ENCODE measurements around the gene ACVRL1.

Gene ACVRL1

GRCh38 chr12:51962737-51963136, 55.4 kb downstream of the ACVRL1 start:
- Histone ChIP-seq H3K27me3 (ENCODE audit: control insufficient read depth, insufficient read depth, low read length) (no peaks in the 10 kb centered on the region), H3K9me3 (replicated peaks; ENCODE audit: low read length) (no peaks in the 10 kb centered on the region), H3K4me2 (ENCODE audit: low read length) (no peak overlapping the region), H3K36me3 (ENCODE audit: insufficient read depth, low read length) (peaks cover 3% of the 10 kb centered on the region), H3K4me1 (ENCODE audit: control insufficient read depth, insufficient read depth, low read length) (peaks cover 6% of the 10 kb centered on the region), H3K9ac (ENCODE audit: low read depth, low read length) (no peak overlapping the region), H3K4me3 (ENCODE audit: low read length) (no peak overlapping the region)

DNA sequence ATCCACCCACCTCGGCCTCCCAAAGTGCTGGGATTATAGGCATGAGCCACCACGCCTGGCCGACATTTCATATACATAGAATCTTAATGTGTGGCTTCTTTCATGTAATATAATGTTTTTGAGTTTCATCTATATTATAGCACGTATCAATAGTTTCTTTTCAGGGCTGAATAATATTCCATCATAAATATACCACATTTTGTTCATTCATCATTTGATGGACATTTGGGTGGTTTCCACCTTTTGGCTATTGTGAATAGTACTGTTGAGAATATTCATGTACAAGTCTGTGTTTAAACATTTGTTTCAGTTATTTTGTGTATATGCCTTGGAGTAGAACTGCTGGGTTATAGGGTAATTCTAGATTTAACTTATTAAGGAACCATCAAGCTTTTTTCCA, 56.2 kb downstream of the ACVRL1 start:
- H3K27me3 ChIP-seq (ENCODE audit: control insufficient read depth, insufficient read depth, low read length), result no peaks in the 10 kb centered on the region
- no peak overlapping the region for H3K9ac ChIP-seq (ENCODE audit: low read depth, low read length)
- peaks cover 3% of the 10 kb centered on the region for H3K36me3 ChIP-seq (ENCODE audit: insufficient read depth, low read length)
- peaks cover 6% of the 10 kb centered on the region for H3K4me1 ChIP-seq (ENCODE audit: control insufficient read depth, insufficient read depth, low read length)
- no peak overlapping the region for H3K4me2 ChIP-seq (ENCODE audit: low read length)
- no peaks in the 10 kb centered on the region for H3K9me3 ChIP-seq (replicated peaks; ENCODE audit: low read length)
- H3K4me3 ChIP-seq (ENCODE audit: low read length), result no peak overlapping the region

- H3K4me3 ChIP-seq (ENCODE audit: low read length), result no peak overlapping the region
- no peak overlapping the region for H3K4me2 ChIP-seq (ENCODE audit: low read length)
- no peaks in the 10 kb centered on the region for H3K9me3 ChIP-seq (replicated peaks; ENCODE audit: low read length)
- H3K36me3 ChIP-seq (ENCODE audit: insufficient read depth, low read length), result no peaks in the 10 kb centered on the region
- peaks cover 41% of the 10 kb centered on the region for H3K4me1 ChIP-seq (ENCODE audit: control insufficient read depth, insufficient read depth, low read length)
- H3K27me3 ChIP-seq (ENCODE audit: control insufficient read depth, insufficient read depth, low read length), result no peaks in the 10 kb centered on the region
- H3K9ac ChIP-seq (ENCODE audit: low read depth, low read length), result no peak overlapping the region
Observed at GRCh38 chr12:51969643-51970042, 62.3 kb downstream of the ACVRL1 start.

- H3K4me2 ChIP-seq (ENCODE audit: low read length), result peak overlapping the region; percentile 51
- peaks cover 47% of the 10 kb centered on the region for H3K4me1 ChIP-seq (ENCODE audit: control insufficient read depth, insufficient read depth, low read length)
- H3K36me3 ChIP-seq (ENCODE audit: insufficient read depth, low read length), result peaks cover 7% of the 10 kb centered on the region
- no peak overlapping the region for H3K4me3 ChIP-seq (ENCODE audit: low read length)
- H3K27me3 ChIP-seq (ENCODE audit: control insufficient read depth, insufficient read depth, low read length), result no peaks in the 10 kb centered on the region
- H3K9me3 ChIP-seq (replicated peaks; ENCODE audit: low read length), result no peaks in the 10 kb centered on the region
- H3K9ac ChIP-seq (ENCODE audit: low read depth, low read length), result no peak overlapping the region
Observed at GRCh38 chr12:51970904-51971646, 63.8 kb downstream of the ACVRL1 start.

GRCh38 chr12:51971679-51972421, 64.5 kb downstream of the ACVRL1 start:
- H3K27me3 ChIP-seq (ENCODE audit: control insufficient read depth, insufficient read depth, low read length), result no peaks in the 10 kb centered on the region
- peak overlapping the region; percentile 51 for H3K4me2 ChIP-seq (ENCODE audit: low read length)
- peaks cover 47% of the 10 kb centered on the region for H3K4me1 ChIP-seq (ENCODE audit: control insufficient read depth, insufficient read depth, low read length)
- peaks cover 15% of the 10 kb centered on the region for H3K36me3 ChIP-seq (ENCODE audit: insufficient read depth, low read length)
- no peaks in the 10 kb centered on the region for H3K9me3 ChIP-seq (replicated peaks; ENCODE audit: low read length)
- no peak overlapping the region for H3K4me3 ChIP-seq (ENCODE audit: low read length)
- no peak overlapping the region for H3K9ac ChIP-seq (ENCODE audit: low read depth, low read length)

DNA sequence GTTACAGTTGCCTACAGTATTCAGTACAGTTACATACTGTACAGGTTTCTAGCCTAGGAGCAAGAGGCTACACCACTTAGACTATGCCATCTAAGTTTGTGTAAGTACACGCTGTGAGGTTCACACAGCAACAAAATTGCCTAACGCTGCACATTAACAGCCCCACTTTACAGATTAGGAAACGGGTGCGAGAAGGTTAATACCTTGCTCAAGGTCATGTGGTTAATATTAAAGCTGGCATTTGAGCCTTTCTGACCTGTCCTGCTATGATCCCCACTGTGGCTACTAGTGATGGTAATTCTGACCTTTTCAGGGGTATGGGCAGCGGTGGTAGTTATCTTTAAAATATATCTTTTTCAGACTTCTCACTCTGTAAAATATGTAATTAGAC, 65.1 kb downstream of the ACVRL1 start:
- H3K27me3 ChIP-seq (ENCODE audit: control insufficient read depth, insufficient read depth, low read length), result no peaks in the 10 kb centered on the region
- no peaks in the 10 kb centered on the region for H3K9me3 ChIP-seq (replicated peaks; ENCODE audit: low read length)
- H3K4me1 ChIP-seq (ENCODE audit: control insufficient read depth, insufficient read depth, low read length), result peaks cover 47% of the 10 kb centered on the region
- H3K4me3 ChIP-seq (ENCODE audit: low read length), result no peak overlapping the region
- H3K36me3 ChIP-seq (ENCODE audit: insufficient read depth, low read length), result peaks cover 20% of the 10 kb centered on the region
- H3K9ac ChIP-seq (ENCODE audit: low read depth, low read length), result no peak overlapping the region
- H3K4me2 ChIP-seq (ENCODE audit: low read length), result peak overlapping the region; percentile 51

DNA sequence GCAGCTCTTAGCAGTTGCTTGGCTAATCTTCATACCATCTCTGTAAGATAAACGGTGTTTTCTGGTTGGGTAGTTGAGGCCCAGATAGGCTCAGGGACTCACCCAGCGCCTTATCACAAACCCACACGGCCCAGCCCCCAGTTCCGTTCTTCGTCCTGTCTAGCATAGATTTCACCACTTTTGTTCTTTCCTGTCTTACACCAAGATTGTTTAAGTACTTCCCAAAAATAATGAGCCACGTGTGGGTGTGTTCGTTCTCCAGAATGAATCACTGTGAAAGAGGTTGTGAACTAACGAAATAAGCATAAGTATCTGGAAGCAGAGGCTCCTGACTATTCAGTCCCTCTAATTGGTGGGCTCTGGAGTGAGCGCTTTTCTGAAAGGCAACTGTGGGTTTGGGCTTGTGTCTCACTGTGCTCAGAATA, 65.6 kb downstream of the ACVRL1 start:
- H3K4me3 ChIP-seq (ENCODE audit: low read length), result no peak overlapping the region
- peaks cover 24% of the 10 kb centered on the region for H3K36me3 ChIP-seq (ENCODE audit: insufficient read depth, low read length)
- peaks cover 47% of the 10 kb centered on the region for H3K4me1 ChIP-seq (ENCODE audit: control insufficient read depth, insufficient read depth, low read length)
- H3K9me3 ChIP-seq (replicated peaks; ENCODE audit: low read length), result no peaks in the 10 kb centered on the region
- H3K4me2 ChIP-seq (ENCODE audit: low read length), result peak overlapping the region; percentile 29
- no peaks in the 10 kb centered on the region for H3K27me3 ChIP-seq (ENCODE audit: control insufficient read depth, insufficient read depth, low read length)
- no peak overlapping the region for H3K9ac ChIP-seq (ENCODE audit: low read depth, low read length)

Measured in skeletal muscle satellite cell (primary cell).